H9 (cell line): ENCODE data around the gene ARHGEF6. TPM values are rescaled to one million over a fixed set of nuclear protein-coding genes. Genes with fewer than 3 reads are reported as not detected.

Source experiments
- DNase-seq: peaks from one replicate; pipeline ENCODE4 v3.0.0-alpha.2; 2017
- H2AFZ ChIP-seq: one replicate; pipeline ENCODE4 v1.6.1; 2013; ENCODE audit warnings: mild to moderate bottlenecking, low read length, control low read depth, moderate library complexity
- H2AK5ac ChIP-seq: 2 replicates; pipeline ENCODE4 v1.6.1; 2013; ENCODE audit warnings: low read length, control low read depth, mixed read lengths; ENCODE audit not compliant: insufficient read length
- H2BK120ac ChIP-seq: one replicate; pipeline ENCODE4 v1.6.1; 2013; ENCODE audit warnings: low read depth, mild to moderate bottlenecking, low read length, control low read depth, inconsistent platforms; ENCODE audit not compliant: poor library complexity, severe bottlenecking
- H2BK12ac ChIP-seq: 2 replicates; pipeline ENCODE4 v1.6.1; 2013; ENCODE audit warnings: low read length, control low read depth, mixed read lengths, low read depth; ENCODE audit not compliant: insufficient read length
- H2BK15ac ChIP-seq: 2 replicates; pipeline ENCODE4 v1.6.1; 2013; ENCODE audit warnings: low read depth, low read length, control low read depth
- H2BK20ac ChIP-seq: one replicate; pipeline ENCODE4 v1.6.1; 2013; ENCODE audit warnings: low read depth, mild to moderate bottlenecking, low read length, control low read depth, inconsistent platforms; ENCODE audit not compliant: poor library complexity, severe bottlenecking
- H2BK5ac ChIP-seq: 2 replicates; pipeline ENCODE4 v1.6.1; 2013; ENCODE audit warnings: low read length, control low read depth, mixed read lengths; ENCODE audit not compliant: insufficient read length
- H3K14ac ChIP-seq: 2 replicates; pipeline ENCODE4 v1.6.1; 2013; ENCODE audit warnings: low read length, control low read depth; ENCODE audit not compliant: insufficient read depth
- H3K18ac ChIP-seq: 2 replicates; pipeline ENCODE4 v1.6.1; 2013; ENCODE audit warnings: low read depth, mild to moderate bottlenecking, mixed read lengths, low read length, control low read depth; ENCODE audit not compliant: insufficient read length
- H3K23ac ChIP-seq: 2 replicates; pipeline ENCODE4 v1.6.1; 2013; ENCODE audit warnings: low read length, control low read depth, mixed read lengths, low read depth; ENCODE audit not compliant: insufficient read length
- H3K23me2 ChIP-seq: 2 replicates; pipeline ENCODE4 v1.6.1; 2013; ENCODE audit warnings: low read depth, mild to moderate bottlenecking, mixed read lengths, low read length, control low read depth; ENCODE audit not compliant: insufficient read length, poor library complexity, severe bottlenecking
- H3K27ac ChIP-seq: 2 replicates; pipeline ENCODE4 v1.5.1; 2013; ENCODE audit warnings: low read length, control low read depth, mixed read lengths, low read depth; ENCODE audit not compliant: insufficient read length
- H3K27me3 ChIP-seq: 2 replicates; pipeline ENCODE4 v1.6.1; 2013; ENCODE audit warnings: low read length, control low read depth, inconsistent platforms; ENCODE audit not compliant: insufficient read depth
- H3K4ac ChIP-seq: 2 replicates; pipeline ENCODE4 v1.6.1; 2013; ENCODE audit warnings: low read depth, mild to moderate bottlenecking, control low read depth, inconsistent platforms, low read length, moderate library complexity
- H3K4me1 ChIP-seq: 2 replicates; pipeline ENCODE4 v1.6.1; 2013; ENCODE audit warnings: low read length, control low read depth, inconsistent platforms; ENCODE audit not compliant: insufficient read depth
- H3K4me2 ChIP-seq: 2 replicates; pipeline ENCODE4 v1.6.1; 2013; ENCODE audit warnings: low read length, control low read depth, mixed read lengths; ENCODE audit not compliant: insufficient read length, insufficient read depth
- H3K56ac ChIP-seq: 2 replicates; pipeline ENCODE4 v1.6.1; 2013; ENCODE audit warnings: low read depth, mild to moderate bottlenecking, mixed read lengths, low read length, control low read depth; ENCODE audit not compliant: insufficient read length
- H3K79me1 ChIP-seq: 2 replicates; pipeline ENCODE4 v1.6.1; 2013; ENCODE audit warnings: low read depth, mild to moderate bottlenecking, moderate library complexity, low read length, control low read depth, inconsistent platforms; ENCODE audit not compliant: insufficient read depth, poor library complexity, severe bottlenecking
- H3K79me2 ChIP-seq: 2 replicates; pipeline ENCODE4 v1.6.1; 2013; ENCODE audit warnings: low read length, control low read depth, inconsistent platforms; ENCODE audit not compliant: insufficient read depth
- H3K9ac ChIP-seq: 2 replicates; pipeline ENCODE4 v1.6.1; 2013; ENCODE audit warnings: low read length, control low read depth, mixed read lengths; ENCODE audit not compliant: insufficient read length; ENCODE audit errors: extremely low read depth
- H3K9me3 ChIP-seq: one replicate; pipeline ENCODE4 v1.6.1; 2013; ENCODE audit warnings: low read depth, low read length, inconsistent platforms; ENCODE audit not compliant: control insufficient read depth
- H3T11ph ChIP-seq: one replicate; pipeline ENCODE4 v1.6.1; 2013; ENCODE audit warnings: mild to moderate bottlenecking, low read length, control low read depth, inconsistent platforms
- H4K20me1 ChIP-seq: one replicate; pipeline ENCODE4 v1.6.1; 2013; ENCODE audit not compliant: control insufficient read depth, insufficient read length, insufficient read depth
- H4K5ac ChIP-seq: 2 replicates; pipeline ENCODE4 v1.6.1; 2013; ENCODE audit warnings: low read depth, mild to moderate bottlenecking, mixed read lengths, low read length, control low read depth; ENCODE audit not compliant: insufficient read length
- H4K8ac ChIP-seq: replicated peaks from 2 replicates; pipeline ENCODE4 v1.6.1; 2013; ENCODE audit warnings: low read length, control low read depth, mixed read lengths, low read depth; ENCODE audit not compliant: insufficient read length
- H4K91ac ChIP-seq: 2 replicates; pipeline ENCODE4 v1.6.1; 2013; ENCODE audit warnings: low read depth, mild to moderate bottlenecking, moderate library complexity, mixed read lengths, low read length, control low read depth; ENCODE audit not compliant: insufficient read length
- H3K27ac Mint-ChIP-seq, 3 experiments: 2 replicates in 2 of 3; 3 replicates in 1 of 3; pipeline ENCODE4 v1.8.0; 2020 to 2021; ENCODE audit warnings: mixed read lengths in 3 of 3, mild to moderate bottlenecking in 1 of 3, moderate library complexity in 1 of 3
- H3K27me3 Mint-ChIP-seq: 2 replicates; pipeline ENCODE4 v1.8.0; 2021; ENCODE audit warnings: low read depth, mild to moderate bottlenecking, moderate library complexity, mixed read lengths
- H3K36me3 Mint-ChIP-seq, 3 experiments: 2 replicates in 2 of 3; 3 replicates in 1 of 3; pipeline ENCODE4 v1.8.0; 2020 to 2021; ENCODE audit warnings: low read depth in 3 of 3, mixed read lengths in 3 of 3; ENCODE audit not compliant: insufficient read depth in 1 of 3
- H3K4me1 Mint-ChIP-seq, 2 experiments: 2 replicates each; pipeline ENCODE4 v1.8.0; 2020; ENCODE audit warnings: mixed read lengths in 2 of 2
- H3K4me3 Mint-ChIP-seq, 2 experiments: 2 replicates in 1 of 2; 3 replicates in 1 of 2; pipeline ENCODE4 v1.8.0; 2020 to 2021; ENCODE audit warnings: mild to moderate bottlenecking in 2 of 2, mixed read lengths in 2 of 2, moderate library complexity in 1 of 2
- H3K9me3 Mint-ChIP-seq, 2 experiments: 2 replicates in 1 of 2; 3 replicates in 1 of 2; pipeline ENCODE4 v1.8.0; 2020; ENCODE audit warnings: mild to moderate bottlenecking in 2 of 2, mixed read lengths in 2 of 2, moderate library complexity in 1 of 2
- WGBS: extraction: QIAGEN DNeasy Blood & Tissue Kit; methylation state at CpG from one replicate; pipeline ENCODE4 v1.1.7; 2013; ENCODE audit warnings: missing lambda C conversion rate, low lambda C conversion rate, mixed read lengths; ENCODE audit not compliant: insufficient read length; ENCODE audit errors: extremely low coverage; 5-methylcytosine and 5-hydroxymethylcytosine counted together
- total RNA-seq: library from RNA; stranded (reverse); gene quantifications from 2 replicates; pipeline ENCODE4 v1.2.1, GENCODE V29; 2021
- TF ChIP-seq, protein P1 (sequence below): fragments of 200-600 bp; sonication (generic); conservative IDR thresholded peaks from 3 replicates; pipeline ENCODE4 v1.8.0; 2021; ENCODE audit warnings: antibody characterized with exemption, mild to moderate bottlenecking

Gene ARHGEF6
- total RNA-seq, 1 experiment from 2014 or later: 3.6 TPM

DNA sequence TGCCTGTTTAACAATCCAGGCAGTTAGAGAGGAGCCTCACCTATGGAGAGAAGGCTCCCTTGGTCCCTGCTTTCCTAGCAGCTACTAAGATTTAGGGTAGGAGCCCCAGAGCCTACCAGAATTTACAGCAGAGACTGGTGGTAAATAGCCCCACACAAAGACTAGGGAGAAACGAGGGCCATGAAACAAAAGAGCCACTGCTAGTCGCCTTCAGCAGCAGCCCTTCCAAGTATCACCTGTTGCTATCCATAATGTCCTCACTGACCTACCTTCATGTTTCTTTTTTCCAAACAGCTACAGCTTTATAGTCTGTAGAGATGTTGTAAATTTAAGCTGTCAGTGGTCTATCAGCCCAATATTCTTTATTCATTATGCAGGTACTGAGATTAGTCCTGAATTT is 25.3 kb downstream of the ARHGEF6 start:
- WGBS: no CpG with 5 or more reads among the region's 2 CpGs
- Histone ChIP-seq H3K27ac (no peak overlapping the region), H2BK120ac (no peak overlapping the region)

More for the DNA sequence above, 25.3 kb downstream of the ARHGEF6 start:
- Histone ChIP-seq H2BK15ac (no peak overlapping the region), H3K4ac (no peak overlapping the region), H3K4me2 (no peak overlapping the region), H3K9ac (no peak overlapping the region), H2AFZ (no peak overlapping the region), H3K23me2 (no peaks in the 10 kb centered on the region), H4K5ac (no peak overlapping the region), H3K9me3 (peaks cover 46% of the 10 kb centered on the region), H3K14ac (no peak overlapping the region), H3K23ac (no peak overlapping the region), H4K20me1 (no peaks in the 10 kb centered on the region), H3K79me1 (no peaks in the 10 kb centered on the region), H2BK12ac (no peak overlapping the region), H3K56ac (no peak overlapping the region), H3K79me2 (no peaks in the 10 kb centered on the region), H4K91ac (no peak overlapping the region), H3T11ph (no peak overlapping the region), H2BK20ac (no peak overlapping the region), H3K4me1 (peaks cover 2% of the 10 kb centered on the region; the same call in 1 of the 2 replicates), H2BK5ac (no peak overlapping the region), H4K8ac (no peak overlapping the region), H3K18ac (no peak overlapping the region), H2AK5ac (no peak overlapping the region), H3K27me3 (no peaks in the 10 kb centered on the region)
- Mint-ChIP-seq H3K4me1 (peaks cover 19 to 20% of the 10 kb centered on the region in 2 experiments), H3K4me3 (no peak overlapping the region), H3K36me3 (no peaks in the 10 kb centered on the region; a peak in 2 of 7 replicates), H3K27ac (no peak overlapping the region), H3K9me3 (peaks cover 59 to 63% of the 10 kb centered on the region in 2 experiments), H3K27me3 (no peaks in the 10 kb centered on the region)
- TF ChIP-seq, protein P1, sequence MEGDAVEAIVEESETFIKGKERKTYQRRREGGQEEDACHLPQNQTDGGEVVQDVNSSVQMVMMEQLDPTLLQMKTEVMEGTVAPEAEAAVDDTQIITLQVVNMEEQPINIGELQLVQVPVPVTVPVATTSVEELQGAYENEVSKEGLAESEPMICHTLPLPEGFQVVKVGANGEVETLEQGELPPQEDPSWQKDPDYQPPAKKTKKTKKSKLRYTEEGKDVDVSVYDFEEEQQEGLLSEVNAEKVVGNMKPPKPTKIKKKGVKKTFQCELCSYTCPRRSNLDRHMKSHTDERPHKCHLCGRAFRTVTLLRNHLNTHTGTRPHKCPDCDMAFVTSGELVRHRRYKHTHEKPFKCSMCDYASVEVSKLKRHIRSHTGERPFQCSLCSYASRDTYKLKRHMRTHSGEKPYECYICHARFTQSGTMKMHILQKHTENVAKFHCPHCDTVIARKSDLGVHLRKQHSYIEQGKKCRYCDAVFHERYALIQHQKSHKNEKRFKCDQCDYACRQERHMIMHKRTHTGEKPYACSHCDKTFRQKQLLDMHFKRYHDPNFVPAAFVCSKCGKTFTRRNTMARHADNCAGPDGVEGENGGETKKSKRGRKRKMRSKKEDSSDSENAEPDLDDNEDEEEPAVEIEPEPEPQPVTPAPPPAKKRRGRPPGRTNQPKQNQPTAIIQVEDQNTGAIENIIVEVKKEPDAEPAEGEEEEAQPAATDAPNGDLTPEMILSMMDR: no peak
- no peak for DNase-seq
